HL-60 (cell line): Measurements from ENCODE around the gene TMC1.

ENCODE experiments used
- DNase-seq, 2 experiments: peaks; one replicate each; pipeline ENCODE4 v3.0.0-alpha.2; 2010 to 2020; ENCODE audit warnings: low read depth in 1 of 2, low spot score in 1 of 2
- H3K27ac ChIP-seq: fragments of 250-450 bp; sonication (Bioruptor Pico); replicated peaks from 2 replicates; pipeline ENCODE4 v1.5.1; 2020; ENCODE audit warnings: mild to moderate bottlenecking, moderate library complexity
- H3K27me3 ChIP-seq: fragments of 250-450 bp; sonication (Bioruptor Pico); 2 replicates; pipeline ENCODE4 v1.5.1; 2021; ENCODE audit warnings: mild to moderate bottlenecking, moderate library complexity; ENCODE audit not compliant: insufficient read depth, poor library complexity, severe bottlenecking
- H3K4me3 ChIP-seq: replicated peaks from 2 replicates; pipeline ENCODE4 v1.5.1; 2011; ENCODE audit warnings: mild to moderate bottlenecking, control low read depth, low read length; ENCODE audit not compliant: insufficient read depth
- GABPA ChIP-seq: IDR thresholded peaks from 2 replicates; pipeline ENCODE4 v1.6.1; 2012; ENCODE audit warnings: low read depth
- POLR2AphosphoS5 ChIP-seq: IDR thresholded peaks from 2 replicates; pipeline ENCODE4 v1.6.1; 2012; ENCODE audit warnings: low read depth
- SPI1 ChIP-seq: IDR thresholded peaks from 2 replicates; pipeline ENCODE4 v1.6.1; 2012; ENCODE audit warnings: low read depth, mild to moderate bottlenecking, borderline replicate concordance
- TF ChIP-seq, protein P1 (sequence below): IDR thresholded peaks from 2 replicates; pipeline ENCODE4 v1.6.1; 2012; ENCODE audit warnings: low read depth; ENCODE audit not compliant: insufficient replicate concordance
- TF ChIP-seq, protein P2 (sequence below): IDR thresholded peaks from one replicate; pipeline ENCODE4 v1.5.1; 2011; ENCODE audit warnings: low read length, control low read depth, inconsistent platforms; ENCODE audit not compliant: insufficient read depth

TMC1 gene

DNA sequence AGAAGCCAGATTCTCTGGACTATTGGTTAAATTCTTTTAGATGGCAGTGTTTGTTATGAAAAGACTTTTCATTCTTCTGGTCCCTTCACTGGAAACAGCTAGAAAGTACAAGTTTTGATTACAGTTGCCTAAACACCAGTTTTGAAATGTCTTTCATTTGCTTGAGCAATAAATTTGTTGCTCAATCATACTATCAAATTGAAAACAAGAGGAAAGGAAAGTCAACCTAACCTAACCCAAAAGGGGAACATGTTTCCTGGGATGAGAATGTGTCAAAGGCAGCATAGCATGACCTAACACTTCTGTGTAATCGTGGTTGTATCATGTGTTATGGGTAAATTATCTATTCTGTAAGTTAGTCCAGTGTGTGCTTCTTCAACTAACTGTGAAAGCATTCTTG is 213.2 kb downstream of the TMC1 start:
- H3K27me3 ChIP-seq: no peaks in the 10 kb centered on the region
- peak; percentile 51 to 52 for DNase-seq
- TF ChIP-seq, protein P1, sequence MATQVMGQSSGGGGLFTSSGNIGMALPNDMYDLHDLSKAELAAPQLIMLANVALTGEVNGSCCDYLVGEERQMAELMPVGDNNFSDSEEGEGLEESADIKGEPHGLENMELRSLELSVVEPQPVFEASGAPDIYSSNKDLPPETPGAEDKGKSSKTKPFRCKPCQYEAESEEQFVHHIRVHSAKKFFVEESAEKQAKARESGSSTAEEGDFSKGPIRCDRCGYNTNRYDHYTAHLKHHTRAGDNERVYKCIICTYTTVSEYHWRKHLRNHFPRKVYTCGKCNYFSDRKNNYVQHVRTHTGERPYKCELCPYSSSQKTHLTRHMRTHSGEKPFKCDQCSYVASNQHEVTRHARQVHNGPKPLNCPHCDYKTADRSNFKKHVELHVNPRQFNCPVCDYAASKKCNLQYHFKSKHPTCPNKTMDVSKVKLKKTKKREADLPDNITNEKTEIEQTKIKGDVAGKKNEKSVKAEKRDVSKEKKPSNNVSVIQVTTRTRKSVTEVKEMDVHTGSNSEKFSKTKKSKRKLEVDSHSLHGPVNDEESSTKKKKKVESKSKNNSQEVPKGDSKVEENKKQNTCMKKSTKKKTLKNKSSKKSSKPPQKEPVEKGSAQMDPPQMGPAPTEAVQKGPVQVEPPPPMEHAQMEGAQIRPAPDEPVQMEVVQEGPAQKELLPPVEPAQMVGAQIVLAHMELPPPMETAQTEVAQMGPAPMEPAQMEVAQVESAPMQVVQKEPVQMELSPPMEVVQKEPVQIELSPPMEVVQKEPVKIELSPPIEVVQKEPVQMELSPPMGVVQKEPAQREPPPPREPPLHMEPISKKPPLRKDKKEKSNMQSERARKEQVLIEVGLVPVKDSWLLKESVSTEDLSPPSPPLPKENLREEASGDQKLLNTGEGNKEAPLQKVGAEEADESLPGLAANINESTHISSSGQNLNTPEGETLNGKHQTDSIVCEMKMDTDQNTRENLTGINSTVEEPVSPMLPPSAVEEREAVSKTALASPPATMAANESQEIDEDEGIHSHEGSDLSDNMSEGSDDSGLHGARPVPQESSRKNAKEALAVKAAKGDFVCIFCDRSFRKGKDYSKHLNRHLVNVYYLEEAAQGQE: no peak
- H3K4me3 ChIP-seq: no peak overlapping the region
- H3K27ac ChIP-seq: no peak overlapping the region

DNA sequence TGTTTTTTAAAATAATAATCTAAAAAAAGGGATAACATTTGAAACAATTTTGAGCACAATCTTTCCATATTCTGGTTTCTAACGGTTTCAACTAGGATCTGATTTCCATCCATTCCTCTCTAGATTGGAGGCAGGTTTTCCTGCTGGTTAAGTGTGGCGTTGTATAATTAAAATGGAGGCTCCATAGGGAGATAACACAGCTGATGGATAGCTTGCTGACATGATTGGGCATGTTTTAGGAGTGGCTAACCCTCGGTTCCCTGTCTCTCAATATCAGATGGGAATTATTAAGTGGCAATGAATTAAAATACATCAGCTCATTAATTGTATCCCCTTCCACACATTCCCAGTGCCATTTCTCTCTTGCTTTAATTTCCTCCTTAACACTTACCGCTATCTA is 222.4 kb downstream of the TMC1 start:
- no peak for DNase-seq
- TF ChIP-seq, protein P1: no peak
- TF ChIP-seq, protein P2, sequence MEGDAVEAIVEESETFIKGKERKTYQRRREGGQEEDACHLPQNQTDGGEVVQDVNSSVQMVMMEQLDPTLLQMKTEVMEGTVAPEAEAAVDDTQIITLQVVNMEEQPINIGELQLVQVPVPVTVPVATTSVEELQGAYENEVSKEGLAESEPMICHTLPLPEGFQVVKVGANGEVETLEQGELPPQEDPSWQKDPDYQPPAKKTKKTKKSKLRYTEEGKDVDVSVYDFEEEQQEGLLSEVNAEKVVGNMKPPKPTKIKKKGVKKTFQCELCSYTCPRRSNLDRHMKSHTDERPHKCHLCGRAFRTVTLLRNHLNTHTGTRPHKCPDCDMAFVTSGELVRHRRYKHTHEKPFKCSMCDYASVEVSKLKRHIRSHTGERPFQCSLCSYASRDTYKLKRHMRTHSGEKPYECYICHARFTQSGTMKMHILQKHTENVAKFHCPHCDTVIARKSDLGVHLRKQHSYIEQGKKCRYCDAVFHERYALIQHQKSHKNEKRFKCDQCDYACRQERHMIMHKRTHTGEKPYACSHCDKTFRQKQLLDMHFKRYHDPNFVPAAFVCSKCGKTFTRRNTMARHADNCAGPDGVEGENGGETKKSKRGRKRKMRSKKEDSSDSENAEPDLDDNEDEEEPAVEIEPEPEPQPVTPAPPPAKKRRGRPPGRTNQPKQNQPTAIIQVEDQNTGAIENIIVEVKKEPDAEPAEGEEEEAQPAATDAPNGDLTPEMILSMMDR: no peak
- TF ChIP-seq SPI1: no peak
- TF ChIP-seq GABPA: no peak
- no peak for TF ChIP-seq POLR2AphosphoS5
- no peaks in the 10 kb centered on the region for H3K27me3 ChIP-seq
- no peak overlapping the region for H3K4me3 ChIP-seq
- H3K27ac ChIP-seq: no peak overlapping the region

DNA sequence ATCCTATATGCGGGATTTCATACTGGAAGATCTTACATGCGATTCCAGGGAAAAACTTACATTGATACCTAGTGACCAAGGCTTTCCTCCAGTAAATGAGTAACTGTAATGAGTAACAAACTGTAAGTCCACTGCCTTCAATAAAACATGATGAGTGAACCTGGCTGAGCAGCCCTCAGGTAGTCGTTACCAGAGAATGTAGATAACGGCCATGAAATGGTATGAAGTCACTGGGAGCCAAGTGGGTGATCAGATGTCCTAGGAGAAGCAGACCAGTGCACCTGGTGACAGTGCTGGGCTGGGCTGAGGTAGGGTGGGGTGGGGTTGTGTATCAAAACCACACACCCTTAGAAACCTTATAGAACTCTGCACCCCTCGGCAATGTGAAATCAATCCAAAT is 227.9 kb downstream of the TMC1 start:
- DNase-seq: no peak
- no peak for TF ChIP-seq SPI1
- no peak overlapping the region for H3K27ac ChIP-seq
- no peaks in the 10 kb centered on the region for H3K27me3 ChIP-seq
- H3K4me3 ChIP-seq: no peak overlapping the region

DNA sequence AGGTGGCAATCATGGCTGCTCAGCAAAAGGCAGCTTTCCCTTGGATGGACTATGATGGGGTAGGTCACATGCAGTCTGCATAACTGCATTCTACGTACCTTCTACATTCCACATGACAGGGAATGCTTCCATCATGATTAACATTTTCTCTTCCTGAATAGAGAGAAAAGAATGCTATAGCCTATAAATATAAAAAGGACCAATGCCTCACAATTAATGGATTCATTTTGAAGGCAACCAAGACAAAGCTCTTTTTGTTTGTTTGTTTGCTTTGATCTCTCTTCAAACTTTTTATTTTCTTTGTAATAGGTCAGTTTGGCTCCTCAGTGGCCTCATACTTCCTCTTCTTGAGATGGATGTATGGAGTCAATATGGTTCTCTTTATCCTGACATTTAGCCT is 230.1 kb downstream of the TMC1 start:
- Histone ChIP-seq H3K4me3 (no peak overlapping the region), H3K27me3 (no peaks in the 10 kb centered on the region), H3K27ac (no peak overlapping the region)
- DNase-seq: no peak
- TF ChIP-seq POLR2AphosphoS5 (no peak), SPI1 (no peak), GABPA (no peak)
- TF ChIP-seq, protein P2: no peak
- TF ChIP-seq, protein P1: no peak
